Erythroblast (primary cell): ENCODE measurements around the gene ADAMTS2.

Experiments used
- DNase-seq, 2 experiments: peaks; one replicate each; lab custom pipeline; 2025; lab: John Stamatoyannopoulos, UW
- GATA1 ChIP-seq: IDR thresholded peaks from 2 replicates; pipeline ENCODE4 v1.6.1; 2011; ENCODE audit warnings: low read depth, mild to moderate bottlenecking, control low read depth, low read length, moderate library complexity
- POLR2A ChIP-seq: IDR thresholded peaks from 2 replicates; pipeline ENCODE4 v1.6.1; 2011; ENCODE audit warnings: mild to moderate bottlenecking, low read length

Gene ADAMTS2

DNA sequence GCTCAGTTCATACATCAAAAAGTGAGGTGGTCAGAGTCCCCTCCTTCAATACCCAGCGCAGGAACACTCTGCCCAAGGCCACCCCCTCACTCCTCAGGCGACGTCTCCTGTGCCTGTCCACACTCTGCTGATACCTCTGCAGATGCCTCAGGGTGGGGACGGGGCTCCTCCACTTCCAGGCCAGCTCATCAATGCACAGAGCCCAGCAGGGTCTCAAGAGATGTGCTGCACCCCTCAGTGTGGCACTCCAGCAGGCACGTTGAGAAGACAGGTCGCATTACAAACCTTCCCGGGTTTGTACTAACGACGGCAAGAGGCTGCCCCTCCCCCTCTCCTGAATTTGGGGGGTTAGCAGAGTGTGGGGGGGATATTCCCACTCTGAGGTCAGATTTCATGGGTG is 156.6 kb downstream of the ADAMTS2 start:
- no peak for DNase-seq
- TF ChIP-seq GATA1 (no peak), POLR2A (no peak)

DNA sequence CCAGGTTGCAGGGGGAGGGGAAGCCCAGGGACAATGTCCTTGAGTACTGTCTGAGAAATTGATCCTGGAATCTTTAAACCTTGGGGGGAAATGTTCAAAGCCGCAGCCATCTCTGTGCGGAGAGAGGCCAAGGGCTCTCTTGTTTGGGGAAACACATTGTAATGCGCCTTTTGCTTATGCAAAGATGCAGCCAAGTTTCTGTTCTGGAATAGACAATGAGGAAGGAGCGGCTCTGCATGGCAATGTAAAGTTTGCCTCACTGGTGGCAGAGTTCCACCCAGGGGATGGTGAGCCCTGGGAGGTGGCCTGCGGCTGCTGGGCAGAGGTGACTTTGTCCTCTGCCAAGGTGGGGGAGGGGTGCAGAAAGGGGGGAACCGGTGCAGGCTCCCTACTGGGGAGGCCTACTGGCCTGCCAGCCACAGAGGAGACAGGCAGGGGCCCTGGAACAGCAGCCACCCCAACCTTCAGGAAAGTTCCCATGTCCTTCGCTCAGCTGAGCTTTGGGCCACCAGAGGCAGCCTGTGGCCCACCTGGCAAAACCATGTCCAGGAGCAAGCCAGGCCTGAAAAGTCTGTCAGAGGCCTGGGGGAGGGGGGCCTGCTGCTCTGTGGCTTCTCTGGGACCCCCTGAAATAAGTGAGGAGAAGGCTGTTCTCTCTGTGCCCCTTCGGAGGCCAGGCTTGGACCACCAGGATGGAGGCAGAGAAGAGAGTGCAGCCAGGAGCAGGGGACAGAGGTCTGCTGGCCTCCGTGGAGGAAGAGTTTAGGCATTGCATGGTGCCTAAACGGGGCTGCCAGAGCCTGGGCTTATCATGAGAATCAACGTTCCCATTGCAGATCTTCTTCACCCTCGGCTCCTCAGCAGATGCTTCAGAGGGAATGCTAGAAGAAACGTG is 157.3 kb downstream of the ADAMTS2 start:
- no peak for TF ChIP-seq GATA1
- TF ChIP-seq POLR2A, result no peak
- DNase-seq, result no peak

DNA sequence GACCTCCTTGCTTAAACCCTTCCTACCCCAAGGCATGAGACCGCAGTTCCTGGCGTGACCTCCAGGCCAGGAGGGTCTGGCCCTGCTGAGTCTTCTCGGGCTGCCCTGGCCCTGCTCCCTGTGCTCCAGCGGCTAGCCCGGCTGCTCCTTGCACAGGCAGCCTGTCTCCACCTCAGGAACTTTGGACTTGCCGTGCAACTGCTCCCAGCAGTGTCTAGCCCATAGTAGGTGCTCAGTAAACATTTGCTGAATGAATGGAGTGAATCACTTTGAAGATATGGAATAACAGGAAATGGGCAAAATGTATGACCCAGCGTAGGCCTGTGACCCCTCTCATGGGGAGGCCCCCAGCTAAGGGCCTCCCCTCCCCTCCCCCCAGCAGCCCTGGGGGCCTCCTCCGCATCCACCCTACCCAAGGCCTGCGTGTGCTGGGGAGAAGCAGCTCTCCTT is 158.0 kb downstream of the ADAMTS2 start:
- DNase-seq, result no peak
- TF ChIP-seq POLR2A, result no peak
- TF ChIP-seq GATA1, result no peak

DNA sequence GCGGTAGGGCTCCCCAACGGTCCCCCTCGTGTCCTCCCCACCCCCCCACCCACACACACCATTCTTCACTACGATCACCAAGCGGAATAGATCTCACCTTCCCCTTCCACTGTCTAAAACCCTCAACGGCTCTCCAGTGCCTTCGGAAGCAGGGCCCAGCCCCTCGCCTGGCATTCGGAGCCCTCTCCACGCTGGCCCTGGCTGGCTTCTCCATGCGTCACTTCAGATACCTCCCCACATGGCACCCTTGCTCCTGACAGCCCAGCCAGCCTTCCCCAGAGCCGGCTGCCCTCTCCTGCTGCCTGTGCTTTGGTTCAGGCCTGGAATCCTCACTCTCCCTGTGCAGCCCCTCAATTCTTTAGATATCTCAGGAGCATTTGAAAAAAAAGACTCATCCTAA is 158.5 kb downstream of the ADAMTS2 start:
- TF ChIP-seq POLR2A, result no peak
- TF ChIP-seq GATA1, result no peak
- no peak for DNase-seq

DNA sequence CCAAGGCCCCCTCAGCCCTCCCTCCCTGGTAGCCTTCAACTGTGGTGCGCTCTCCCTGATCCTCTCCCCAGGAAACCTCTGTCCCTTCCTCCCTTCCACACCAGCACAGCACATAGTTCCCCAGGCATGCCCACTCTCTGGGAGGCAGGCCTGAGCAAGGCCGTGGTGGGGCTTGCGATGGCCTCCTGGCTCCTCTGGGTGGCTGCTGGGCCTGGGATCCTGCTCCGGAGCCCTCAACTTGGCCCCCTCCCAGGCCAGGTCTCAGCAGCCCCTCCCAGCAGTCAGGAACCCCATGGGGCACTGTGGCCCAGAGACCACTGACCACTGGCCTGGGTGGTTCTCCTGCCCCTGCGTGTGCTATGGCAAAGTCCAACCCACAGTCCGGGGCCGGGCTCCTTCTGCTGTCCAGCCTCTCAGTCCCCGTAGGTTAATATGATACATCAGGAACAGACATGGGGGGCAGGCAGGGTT is 159.3 kb downstream of the ADAMTS2 start:
- TF ChIP-seq GATA1 (no peak), POLR2A (no peak)
- no peak for DNase-seq

DNA sequence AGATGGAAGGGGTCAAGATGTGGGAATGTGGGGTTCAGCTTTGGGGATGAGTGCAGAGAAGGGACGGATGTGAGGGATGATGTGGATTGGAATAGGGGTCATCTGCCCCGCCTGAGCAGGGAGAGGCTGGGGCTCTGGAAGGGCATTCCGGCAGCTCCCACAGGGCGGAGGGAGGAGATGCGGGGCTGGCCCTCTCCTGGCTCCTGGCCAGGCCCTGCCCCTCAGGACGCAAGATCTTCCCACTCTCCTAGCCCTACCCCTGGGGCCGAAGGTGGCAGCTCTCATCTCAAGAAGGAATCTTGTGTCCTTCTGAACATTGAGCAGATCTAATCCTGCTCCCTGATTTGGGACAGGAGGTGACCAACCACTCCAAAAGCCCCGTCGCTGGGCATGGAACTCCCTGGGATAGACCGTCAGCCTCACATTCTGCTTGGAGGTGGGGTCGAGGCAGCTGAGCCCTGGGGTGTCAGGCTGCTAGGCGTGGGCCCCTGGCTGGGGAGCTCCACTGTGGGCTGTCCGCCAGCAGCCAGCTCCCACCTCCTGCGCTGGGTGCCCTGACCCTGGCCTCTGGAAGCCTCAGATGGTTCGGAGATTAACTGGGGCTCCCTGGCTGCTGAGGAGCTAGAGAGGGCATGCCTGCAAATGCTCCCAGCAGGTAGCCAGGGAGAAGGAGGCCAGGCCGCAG is 159.9 kb downstream of the ADAMTS2 start:
- DNase-seq, result no peak
- no peak for TF ChIP-seq GATA1
- TF ChIP-seq POLR2A, result no peak

DNA sequence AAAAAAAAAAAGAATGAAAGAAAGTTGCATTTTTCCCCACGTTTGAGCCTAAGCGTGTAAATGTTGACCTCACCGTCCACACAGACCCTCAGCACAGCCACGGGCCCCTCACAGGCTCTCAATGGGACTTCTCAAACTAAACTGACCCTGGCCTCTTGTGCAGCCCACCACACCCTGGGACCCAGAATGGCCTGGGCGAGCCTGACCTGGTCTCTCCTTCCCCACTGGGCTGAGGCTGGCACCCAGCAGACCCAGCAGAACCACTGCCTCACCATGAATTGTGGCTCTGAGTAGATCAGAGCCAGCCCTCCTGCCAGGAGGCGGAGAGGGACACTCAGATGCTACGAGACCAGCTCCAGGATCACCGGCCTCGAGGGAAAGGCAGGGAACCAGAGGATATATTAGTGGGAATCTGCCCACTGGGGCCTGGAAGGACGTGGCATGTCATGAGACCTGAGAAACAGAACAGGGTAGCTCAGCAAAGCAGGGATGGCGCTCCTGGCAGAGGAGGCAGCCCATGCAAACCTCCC is 160.7 kb downstream of the ADAMTS2 start:
- TF ChIP-seq POLR2A (no peak), GATA1 (no peak)
- DNase-seq, result no peak

DNA sequence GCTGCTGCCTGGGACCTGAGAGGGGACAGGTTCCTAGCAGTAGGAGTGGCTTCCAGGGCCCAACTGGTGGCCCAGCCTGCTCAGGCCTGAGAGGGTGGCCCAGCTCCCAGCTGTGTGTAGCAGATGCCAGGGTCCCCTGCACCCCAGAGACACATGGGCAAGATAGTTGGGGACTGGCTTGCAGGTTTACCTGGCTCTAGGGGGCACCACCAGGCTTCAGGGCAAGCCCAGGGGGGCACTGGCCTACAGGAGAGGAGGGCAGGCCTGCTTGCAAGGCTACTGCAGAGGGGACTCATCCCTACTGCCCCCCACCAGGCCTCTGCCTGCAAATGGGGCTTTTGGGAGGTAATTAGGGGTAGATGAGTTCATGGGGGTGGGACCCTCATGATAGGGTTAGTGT is 161.8 kb downstream of the ADAMTS2 start:
- no peak for DNase-seq
- TF ChIP-seq GATA1 (no peak), POLR2A (no peak)

DNA sequence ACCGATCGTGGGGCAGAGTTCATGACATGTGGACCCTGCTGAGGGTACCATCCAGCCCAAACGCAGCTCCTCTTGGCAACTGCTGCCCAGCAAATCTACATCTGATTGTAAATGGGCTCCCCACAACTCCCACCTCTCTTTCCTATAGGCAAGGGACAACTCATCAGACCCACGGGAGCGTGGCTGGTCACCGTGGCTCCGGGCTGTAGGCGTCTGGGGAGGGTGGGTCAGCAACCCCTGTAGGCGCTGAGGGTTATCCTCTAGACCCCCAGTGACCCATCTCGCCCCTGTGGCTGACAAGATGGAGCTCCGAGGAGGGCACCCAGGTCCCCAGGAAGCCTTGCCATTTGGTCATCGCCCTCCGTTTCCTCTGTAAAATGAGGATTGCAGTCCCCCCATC is 162.7 kb downstream of the ADAMTS2 start:
- no peak for DNase-seq
- TF ChIP-seq POLR2A, result no peak
- no peak for TF ChIP-seq GATA1

DNA sequence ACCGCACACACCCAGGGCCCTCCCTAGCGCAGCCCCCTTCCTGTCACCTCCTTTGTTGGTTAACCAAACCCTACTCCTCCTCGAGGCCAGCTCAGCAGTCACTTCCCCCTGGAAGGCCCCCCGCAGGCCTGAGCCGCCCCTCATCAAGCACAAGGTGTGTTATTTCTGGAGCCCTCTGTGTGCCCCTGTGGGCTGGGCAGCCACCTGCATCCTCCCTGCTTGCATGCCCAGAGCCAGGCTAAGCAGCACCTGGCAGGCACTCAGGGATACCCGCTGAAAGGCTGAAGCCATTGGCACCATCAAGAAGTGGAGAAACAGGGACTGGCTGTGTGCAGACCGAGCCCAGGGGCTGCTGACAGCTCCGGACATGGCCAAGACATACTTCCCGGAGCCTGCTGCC is 163.3 kb downstream of the ADAMTS2 start:
- no peak for TF ChIP-seq POLR2A
- TF ChIP-seq GATA1, result no peak
- DNase-seq, result no peak

DNA sequence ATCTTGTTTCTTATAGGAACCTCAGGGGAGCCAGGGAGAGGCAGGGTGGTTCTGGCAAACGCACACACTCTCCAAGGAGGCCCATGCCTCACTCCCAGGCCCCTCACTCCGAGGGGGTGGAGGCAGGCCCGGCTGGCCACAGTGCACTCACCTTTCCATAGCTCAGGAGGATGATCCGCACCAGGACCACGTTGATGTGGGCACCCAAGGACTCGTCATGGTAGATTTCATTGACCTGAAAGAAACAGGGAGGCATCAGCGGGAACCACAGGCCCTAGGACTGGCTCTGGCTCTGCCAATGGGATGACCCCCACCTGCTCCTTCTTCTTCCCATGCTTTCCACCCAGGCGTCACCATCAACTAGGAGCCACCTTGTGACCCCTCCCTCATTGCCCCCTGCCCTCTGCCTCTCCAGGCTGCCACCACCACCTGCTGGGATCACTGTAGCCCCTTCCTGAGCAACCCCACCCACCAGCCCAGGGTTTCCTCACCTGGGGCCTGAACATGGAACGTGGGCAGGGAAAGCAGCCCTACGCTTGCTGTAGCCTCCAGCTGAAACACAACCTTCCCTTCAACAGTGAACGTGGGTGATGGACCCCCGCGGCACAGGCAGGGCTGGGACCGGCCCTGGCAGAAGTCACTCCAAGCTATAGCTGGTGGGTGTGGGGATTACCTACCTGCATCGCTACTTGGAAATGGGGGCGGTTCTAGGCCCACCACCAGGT is 164.2 kb downstream of the ADAMTS2 start:
- TF ChIP-seq POLR2A, result no peak
- no peak for TF ChIP-seq GATA1
- no peak for DNase-seq

DNA sequence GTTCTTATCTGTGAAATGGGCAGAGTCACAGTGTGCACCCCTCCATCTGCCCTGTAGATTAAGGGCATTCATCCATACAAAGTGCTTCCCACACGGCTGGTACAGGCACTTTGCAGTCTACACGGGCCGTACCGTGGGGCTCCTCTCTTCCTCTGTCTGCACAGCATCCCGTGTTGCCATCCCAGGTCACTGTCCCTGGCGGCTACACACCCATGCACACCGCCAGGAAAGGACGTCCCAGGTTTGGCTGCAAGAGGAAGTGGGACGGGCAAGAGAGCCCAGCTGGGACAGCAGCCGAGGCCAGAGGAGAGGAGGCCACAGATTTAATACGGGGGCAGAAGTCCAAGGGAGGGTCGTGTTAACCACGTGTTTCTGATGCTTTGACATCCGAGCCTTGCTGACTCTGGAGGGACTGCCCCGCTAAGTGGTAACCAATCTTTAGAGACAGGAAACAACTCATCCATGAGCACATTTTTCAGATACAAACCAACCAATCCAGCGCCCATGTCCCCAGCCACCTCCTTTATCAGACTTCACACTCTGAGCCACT is 165.1 kb downstream of the ADAMTS2 start:
- TF ChIP-seq GATA1 (no peak), POLR2A (no peak)
- DNase-seq, result no peak

DNA sequence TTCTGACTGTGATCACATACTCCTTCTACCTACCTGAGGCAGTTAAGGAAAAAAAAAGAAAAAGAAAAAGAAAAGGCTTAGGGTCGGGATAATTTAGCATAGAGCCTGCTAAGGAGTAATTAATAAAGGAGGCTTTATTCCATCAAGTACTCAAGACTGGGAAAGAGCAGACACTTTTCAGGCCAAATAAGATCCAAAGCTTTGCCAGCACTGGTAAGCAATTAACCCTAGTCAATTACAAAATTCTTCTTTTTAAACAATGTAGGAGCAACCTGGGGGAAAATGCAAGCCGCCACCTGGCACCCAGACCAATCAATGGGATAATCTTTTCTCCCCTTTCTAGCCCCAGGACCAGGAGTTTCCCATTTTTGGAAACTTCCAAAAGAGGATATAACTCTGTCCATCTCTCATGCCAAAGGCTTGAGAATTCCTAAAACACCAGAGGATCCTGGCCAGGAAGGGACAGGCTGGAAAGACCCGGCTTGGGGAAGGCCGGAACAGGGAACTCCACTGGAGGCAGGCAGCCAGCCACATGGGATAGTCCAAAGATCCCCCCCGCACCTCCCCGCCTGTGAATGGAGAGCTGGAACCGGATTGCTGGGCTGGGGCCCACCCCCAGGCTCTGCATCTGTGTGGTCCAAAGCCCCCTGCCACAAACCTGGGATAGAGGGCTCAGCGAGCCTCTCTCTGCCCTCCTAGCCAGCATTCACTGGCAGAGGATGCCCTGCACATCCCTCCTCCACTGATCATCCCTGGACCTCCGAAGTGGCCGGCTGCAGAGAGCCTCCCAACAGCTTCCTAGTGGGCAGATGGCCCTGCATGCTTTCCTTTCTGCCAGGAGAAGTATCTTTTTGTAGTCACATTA is 167.3 kb downstream of the ADAMTS2 start:
- DNase-seq, result no peak
- TF ChIP-seq POLR2A (no peak), GATA1 (no peak)
